Transverse colon (tissue), 4 donors: ENCODE results near the gene NLRC3. TPM values are rescaled to one million over a fixed set of nuclear protein-coding genes. Genes with fewer than 3 reads are reported as not detected.

ENCODE experiments used
- DNase-seq: peaks from one replicate; pipeline ENCODE4 v3.0.0-alpha.2; 2019
- H3K27ac ChIP-seq, 4 donors: fragments of 200-600 bp; sonication (generic); 2 replicates each; pipeline ENCODE4 v1.5.1; 2016 to 2018; ENCODE audit warnings: inconsistent platforms in 4 of 4
- H3K27me3 ChIP-seq: fragments of 200-600 bp; sonication (generic); 2 replicates; pipeline ENCODE4 v1.5.1; 2017; ENCODE audit warnings: inconsistent platforms
- H3K36me3 ChIP-seq, 4 donors: fragments of 200-600 bp; sonication (generic); 2 replicates each; pipeline ENCODE4 v1.5.1; 2017 to 2019; ENCODE audit warnings: inconsistent platforms in 4 of 4
- H3K4me1 ChIP-seq, 4 donors: fragments of 200-600 bp; sonication (generic); 2 replicates each; pipeline ENCODE4 v1.5.1; 2017 to 2020; ENCODE audit warnings: inconsistent platforms in 4 of 4
- H3K4me3 ChIP-seq, 4 donors: fragments of 200-600 bp; sonication (generic); 1 replicate in 1 of 4; 2 replicates in 3 of 4; pipeline versions ENCODE4 v1.5.1 to v1.6.1; 2017 to 2019; ENCODE audit warnings: inconsistent platforms in 4 of 4
- H3K9me3 ChIP-seq, 2 donors: fragments of 200-600 bp; sonication (generic); 2 replicates each; pipeline ENCODE4 v1.5.1; 2017 to 2019; ENCODE audit warnings: inconsistent platforms in 2 of 2
- EP300 ChIP-seq: sonication (generic); formaldehyde crosslinking; IDR thresholded peaks from one replicate; pipeline ENCODE4 v1.6.1; 2017; ENCODE audit warnings: antibody characterized with exemption, low read depth
- POLR2A ChIP-seq: fragments of 450-650 bp; IDR thresholded peaks from one replicate; pipeline ENCODE4 v1.6.1; 2016; ENCODE audit warnings: antibody characterized with exemption, mild to moderate bottlenecking, moderate library complexity
- POLR2AphosphoS5 ChIP-seq, 3 donors: sonication (generic); formaldehyde crosslinking; IDR thresholded peaks; one replicate each; pipeline ENCODE4 v1.6.1; 2016; ENCODE audit warnings: antibody characterized with exemption in 3 of 3
- WGBS, 2 donors: methylation state at CpG; one replicate each; pipeline ENCODE4 v1.1.5; 2018; ENCODE audit warnings: low coverage in 1 of 2; 5-methylcytosine and 5-hydroxymethylcytosine counted together
- in situ Hi-C, 4 donors: fragments of 200-750 bp; cut with MboI; loops; one replicate each; pipeline versions ENCODE4 v1.15.0 to v1.15.1; 2017; ENCODE audit warnings: low sequenced_read_pairs in 3 of 4, low pct_ligation_motif_present in 1 of 4, low pct_unique_long_range_greater_than_20kb in 1 of 4
- intact Hi-C: fragments of 100-400 bp; cut with DNase I; formaldehyde crosslinking; loops from one replicate; pipeline ENCODE4 v1.15.1; 2023; ENCODE audit warnings: low total_unique reads
- total RNA-seq, 4 donors: library from RNA; depleted of rRNA; stranded (reverse); fragments of >200 nt; gene quantifications; one replicate each; pipeline ENCODE4 v1.1.0, GENCODE V29; 2016
- TF ChIP-seq, protein P1 (sequence below), 5 experiments: fragments of 200-600 bp in 3 of 5; fragments of 450-650 bp in 2 of 5; sonication (generic) in 3 of 5; IDR thresholded peaks; 1 replicate in 2 of 5; 2 replicates in 3 of 5; pipeline ENCODE4 v1.5.1; 2016 to 2017; ENCODE audit warnings: antibody characterized with exemption in 5 of 5, inconsistent platforms in 3 of 5, mild to moderate bottlenecking in 2 of 5, moderate library complexity in 1 of 5

The NLRC3 gene
- total RNA-seq, 4 donors from 2014 or later: 2.3 to 12.3 (median 5.1) TPM

DNA sequence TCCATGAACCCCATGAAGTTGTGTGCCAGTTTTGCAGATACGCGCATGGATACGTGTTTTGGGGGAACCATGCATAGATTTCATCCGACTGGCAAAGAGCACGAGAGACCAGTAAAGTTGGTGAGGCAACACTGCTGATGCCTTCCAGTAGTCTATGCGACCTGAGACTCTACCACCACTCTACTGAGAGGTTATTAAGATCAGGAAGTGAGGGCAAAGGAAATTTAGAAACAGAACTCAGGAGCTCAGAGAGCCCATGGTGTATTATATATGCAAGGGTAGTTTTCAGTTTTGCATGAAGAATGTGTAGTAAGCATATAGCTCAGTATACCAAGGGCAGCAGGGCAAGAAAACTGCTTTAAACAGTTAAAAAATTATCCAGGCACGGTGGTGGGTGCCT lies 30.0 kb upstream of the NLRC3 start:
- Histone ChIP-seq H3K4me3 (no peak overlapping the region), H3K9me3 (no peaks in the 10 kb centered on the region), H3K4me1 (peaks cover 3 to 10% (median 9%) of the 10 kb centered on the region in 4 donors), H3K27ac (no peak overlapping the region), H3K36me3 (no peaks in the 10 kb centered on the region), H3K27me3 (no peaks in the 10 kb centered on the region)
- 86 to 90% methylated on average over 7 of the region's 7 CpGs for WGBS, 2 donors
- TF ChIP-seq EP300: no peak
- TF ChIP-seq, protein P1, sequence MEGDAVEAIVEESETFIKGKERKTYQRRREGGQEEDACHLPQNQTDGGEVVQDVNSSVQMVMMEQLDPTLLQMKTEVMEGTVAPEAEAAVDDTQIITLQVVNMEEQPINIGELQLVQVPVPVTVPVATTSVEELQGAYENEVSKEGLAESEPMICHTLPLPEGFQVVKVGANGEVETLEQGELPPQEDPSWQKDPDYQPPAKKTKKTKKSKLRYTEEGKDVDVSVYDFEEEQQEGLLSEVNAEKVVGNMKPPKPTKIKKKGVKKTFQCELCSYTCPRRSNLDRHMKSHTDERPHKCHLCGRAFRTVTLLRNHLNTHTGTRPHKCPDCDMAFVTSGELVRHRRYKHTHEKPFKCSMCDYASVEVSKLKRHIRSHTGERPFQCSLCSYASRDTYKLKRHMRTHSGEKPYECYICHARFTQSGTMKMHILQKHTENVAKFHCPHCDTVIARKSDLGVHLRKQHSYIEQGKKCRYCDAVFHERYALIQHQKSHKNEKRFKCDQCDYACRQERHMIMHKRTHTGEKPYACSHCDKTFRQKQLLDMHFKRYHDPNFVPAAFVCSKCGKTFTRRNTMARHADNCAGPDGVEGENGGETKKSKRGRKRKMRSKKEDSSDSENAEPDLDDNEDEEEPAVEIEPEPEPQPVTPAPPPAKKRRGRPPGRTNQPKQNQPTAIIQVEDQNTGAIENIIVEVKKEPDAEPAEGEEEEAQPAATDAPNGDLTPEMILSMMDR (IDR thresholded peaks at IDR 0.05): no peak
- no peak for TF ChIP-seq POLR2AphosphoS5 (IDR thresholded peaks at IDR 0.05)
- TF ChIP-seq POLR2A: no peak
- DNase-seq: no peak
- in situ Hi-C loops: no loop called here
- intact Hi-C loops: no loop called here

- intact Hi-C loops: no loop called here
- 92 to 99% methylated on average over 8 to 11 of the region's 11 CpGs for WGBS, 2 donors
- in situ Hi-C loops: no loop called here
- Histone ChIP-seq H3K27ac (no peak overlapping the region), H3K4me3 (no peak overlapping the region), H3K36me3 (no peaks in the 10 kb centered on the region), H3K4me1 (peaks cover 3 to 9% (median 8%) of the 10 kb centered on the region in 4 donors), H3K27me3 (no peaks in the 10 kb centered on the region), H3K9me3 (no peaks in the 10 kb centered on the region)
- TF ChIP-seq, protein P1 (IDR thresholded peaks at IDR 0.05): no peak
- no peak for TF ChIP-seq POLR2AphosphoS5 (IDR thresholded peaks at IDR 0.05)
- no peak for TF ChIP-seq EP300
- TF ChIP-seq POLR2A: no peak
- DNase-seq: no peak
Observed at GRCh38 chr16:3606441-3606840, 29.2 kb upstream of the NLRC3 start.

GRCh38 chr16:3602320-3602653 lies 25.1 kb upstream of the NLRC3 start:
- no peaks in the 10 kb centered on the region for H3K36me3 ChIP-seq
- H3K4me1 ChIP-seq: no peaks in the 10 kb centered on the region
- DNase-seq: no peak

DNA sequence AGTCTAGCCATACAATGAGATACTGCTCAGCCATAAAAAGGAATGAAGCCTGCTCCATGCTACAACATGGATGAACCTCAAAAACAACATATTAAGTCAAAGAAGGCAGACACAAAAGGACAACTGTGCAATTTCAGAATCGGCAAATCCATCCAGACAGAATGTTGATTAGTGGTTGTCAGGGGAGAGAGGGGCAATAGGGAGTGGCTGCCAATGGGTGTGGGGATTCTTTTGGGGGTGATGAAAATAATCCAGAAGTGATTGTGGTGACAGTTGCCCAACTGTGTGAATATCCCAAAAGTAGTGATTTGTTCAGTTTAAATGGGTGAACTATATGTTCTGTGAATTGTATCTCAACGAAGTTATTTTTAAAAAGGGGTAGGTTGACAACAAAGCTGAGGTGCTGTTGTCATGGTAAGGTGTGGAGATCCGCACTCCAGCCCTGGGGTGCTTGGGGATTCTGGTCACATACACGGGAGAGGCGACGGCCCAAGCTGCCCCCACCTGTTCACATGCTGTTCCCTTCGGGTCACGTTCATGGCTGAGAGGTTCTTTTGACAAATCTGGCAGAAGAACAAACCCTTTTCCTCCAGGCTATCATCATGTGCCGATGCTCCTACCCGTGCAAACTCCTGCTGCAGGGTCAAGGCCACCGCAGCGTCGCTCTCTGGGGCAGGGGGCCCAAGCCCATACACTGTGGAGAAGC lies 24.6 kb upstream of the NLRC3 start:
- Histone ChIP-seq H3K9me3 (no peaks in the 10 kb centered on the region), H3K4me3 (no peak overlapping the region), H3K4me1 (no peaks in the 10 kb centered on the region), H3K36me3 (no peaks in the 10 kb centered on the region), H3K27ac (no peak overlapping the region), H3K27me3 (no peaks in the 10 kb centered on the region)
- TF ChIP-seq POLR2A (no peak), POLR2AphosphoS5 (IDR thresholded peaks at IDR 0.05) (no peak)
- TF ChIP-seq, protein P1 (IDR thresholded peaks at IDR 0.05): no peak
- 92 to 96% methylated on average over 6 to 13 of the region's 13 CpGs for WGBS, 2 donors
- intact Hi-C loops (no loop called here), in situ Hi-C loops (no loop called here)
- DNase-seq: no peak

More at GRCh38 chr16:3602320-3602653, 25.1 kb upstream of the NLRC3 start:
- Histone ChIP-seq H3K4me3 (no peak overlapping the region), H3K9me3 (no peaks in the 10 kb centered on the region), H3K27me3 (no peaks in the 10 kb centered on the region), H3K27ac (no peak overlapping the region)
- in situ Hi-C loops: no loop called here
- 98% methylated on average over 7 of the region's 7 CpGs; no CpG with 5 or more reads in 1 of the 2 donors for WGBS, 2 donors
- TF ChIP-seq, protein P1 (IDR thresholded peaks at IDR 0.05): no peak
- no peak for TF ChIP-seq POLR2AphosphoS5 (IDR thresholded peaks at IDR 0.05)
- TF ChIP-seq POLR2A: no peak
- TF ChIP-seq EP300: no peak
- intact Hi-C loops: no loop called here
